Endothelial cell of umbilical vein (primary cell): ENCODE measurements around the gene RGS1. TPM values are rescaled to one million over a fixed set of nuclear protein-coding genes. Genes with fewer than 3 reads are reported as not detected.

Experiments
- BruUV-seq: library from RNA; stranded (reverse); fragments of 400-500 nt; replicated peaks from 2 replicates; lab custom pipeline; 2021; lab: Mats Ljungman, UMichigan
- CTCF ChIA-PET: fragments of 300-600, 350-600 bp; sonication (Branson Sonifier 250); formaldehyde crosslinking; loops from one replicate; lab custom pipeline; 2021; ENCODE audit warnings: antibody characterized with exemption, inconsistent platforms; lab: Charles Lee
- POLR2A ChIA-PET: fragments of 300-600, 350-600 bp; sonication (Branson Sonifier 250); formaldehyde crosslinking; loops from one replicate; lab custom pipeline; 2021; ENCODE audit warnings: antibody characterized with exemption, inconsistent platforms; lab: Charles Lee
- DNase-seq: peaks from one replicate; pipeline ENCODE4 v3.0.0-alpha.2; 2011; ENCODE audit warnings: low read depth, low spot score
- FAIRE-seq: peaks from 2 replicates; lab custom pipeline; 2011; peaks lifted over from hg19 to GRCh38; lab: Jason Lieb, UNC
- H2AFZ ChIP-seq: 2 replicates; pipeline ENCODE4 v1.6.0; 2012; ENCODE audit warnings: low read depth, low read length, control low read depth, inconsistent platforms
- H3K27ac ChIP-seq: 2 replicates; pipeline ENCODE4 v1.5.1; 2011; ENCODE audit warnings: low read depth, mild to moderate bottlenecking, control low read depth, low read length, moderate library complexity; ENCODE audit not compliant: insufficient read depth
- H3K27me3 ChIP-seq, 2 experiments: 2 replicates each; pipeline versions ENCODE4 v1.6.0 to v1.6.1; 2011; ENCODE audit warnings: low read length in 2 of 2, mixed read lengths in 1 of 2; ENCODE audit not compliant: control insufficient read depth in 2 of 2, insufficient read depth in 2 of 2
- H3K36me3 ChIP-seq, 2 experiments: 2 replicates in 1 of 2; 3 replicates in 1 of 2; pipeline ENCODE4 v1.5.1; 2011; ENCODE audit warnings: low read length in 2 of 2, mild to moderate bottlenecking in 1 of 2, moderate library complexity in 1 of 2; ENCODE audit not compliant: control insufficient read depth in 2 of 2, insufficient read depth in 2 of 2; ENCODE audit errors: extremely low read depth in 1 of 2
- H3K4me1 ChIP-seq: 3 replicates; pipeline ENCODE4 v1.5.1; 2011; ENCODE audit warnings: mild to moderate bottlenecking, low read length; ENCODE audit not compliant: control insufficient read depth, insufficient read depth; ENCODE audit errors: extremely low read depth
- H3K4me2 ChIP-seq: 2 replicates; pipeline ENCODE4 v1.6.1; 2011; ENCODE audit warnings: low read length, control low read depth, mixed read lengths; ENCODE audit not compliant: insufficient read depth
- H3K4me3 ChIP-seq, 3 experiments: fragments of 200-600 bp in 1 of 3; sonication (generic), shearing (Covaris generic) in 1 of 3; replicated peaks in 1 of 3; 2 replicates each; pipeline ENCODE4 v1.5.1; 2011 to 2016; ENCODE audit warnings: control low read depth in 3 of 3, low read length in 3 of 3, mild to moderate bottlenecking in 2 of 3, inconsistent platforms in 1 of 3, low read depth in 1 of 3, moderate library complexity in 1 of 3; ENCODE audit not compliant: insufficient read depth in 1 of 3
- H3K79me2 ChIP-seq: 2 replicates; pipeline ENCODE4 v1.6.0; 2012; ENCODE audit warnings: low read length, inconsistent platforms; ENCODE audit not compliant: control insufficient read depth, insufficient read depth
- H3K9ac ChIP-seq: replicated peaks from 2 replicates; pipeline ENCODE3; 2011; ENCODE audit warnings: low read length, control low read depth; ENCODE audit not compliant: insufficient read depth; ENCODE audit errors: extremely low read depth
- H3K9me1 ChIP-seq: replicated peaks from 3 replicates; pipeline ENCODE4 v1.6.0; 2011; ENCODE audit warnings: mild to moderate bottlenecking, low read length; ENCODE audit not compliant: control insufficient read depth, insufficient read depth; ENCODE audit errors: extremely low read depth
- H3K9me3 ChIP-seq: replicated peaks from 2 replicates; pipeline ENCODE4 v1.5.1; 2012; ENCODE audit warnings: low read length, inconsistent platforms; ENCODE audit not compliant: control insufficient read depth, insufficient read depth
- H4K20me1 ChIP-seq: replicated peaks from 2 replicates; pipeline ENCODE3; 2011; ENCODE audit warnings: mild to moderate bottlenecking, low read length; ENCODE audit not compliant: control insufficient read depth, insufficient read depth; ENCODE audit errors: extremely low read depth
- CTCF ChIP-seq, 2 donors: IDR thresholded peaks; 1 replicate in 1 of 2; 2 replicates in 1 of 2; pipeline ENCODE4 v1.5.1; 2011; ENCODE audit warnings: low read length in 2 of 2, mild to moderate bottlenecking in 2 of 2, moderate library complexity in 2 of 2, control low read depth in 1 of 2, inconsistent platforms in 1 of 2, low read depth in 1 of 2; ENCODE audit not compliant: insufficient read depth in 1 of 2; ENCODE audit errors: extremely low read depth in 1 of 2
- EZH2 ChIP-seq: IDR thresholded peaks from 2 replicates; pipeline ENCODE4 v1.6.1; 2012; ENCODE audit warnings: borderline replicate concordance, low read depth, mild to moderate bottlenecking, moderate library complexity, low read length, inconsistent platforms; ENCODE audit not compliant: severe bottlenecking
- FOS ChIP-seq: IDR thresholded peaks from 2 replicates; pipeline ENCODE4 v1.6.1; 2011; ENCODE audit warnings: mild to moderate bottlenecking, low read length, moderate library complexity, borderline replicate concordance; ENCODE audit not compliant: insufficient read depth
- GATA2 ChIP-seq: IDR thresholded peaks from 2 replicates; pipeline ENCODE4 v1.7.0; 2011; ENCODE audit warnings: low read depth, mild to moderate bottlenecking, moderate library complexity, mixed read lengths, low read length; ENCODE audit not compliant: insufficient read length, insufficient read depth
- JUN ChIP-seq: IDR thresholded peaks from 2 replicates; pipeline ENCODE4 v1.6.1; 2011; ENCODE audit warnings: borderline replicate concordance, low read depth; ENCODE audit not compliant: insufficient read length, insufficient read depth
- MAX ChIP-seq: IDR thresholded peaks from 2 replicates; pipeline ENCODE4 v1.6.1; 2011; ENCODE audit not compliant: insufficient read depth, insufficient read length
- MYC ChIP-seq: IDR thresholded peaks from one replicate; pipeline ENCODE4 v1.6.1; 2011; ENCODE audit warnings: mild to moderate bottlenecking, low read depth, low read length
- POLR2A ChIP-seq: IDR thresholded peaks from 2 replicates; pipeline ENCODE4 v1.6.1; 2012; ENCODE audit warnings: low read depth, mild to moderate bottlenecking, control low read depth, low read length
- POLR2AphosphoS5 ChIP-seq: IDR thresholded peaks from 2 replicates; pipeline ENCODE4 v1.6.1; 2012; ENCODE audit warnings: low read depth, mild to moderate bottlenecking, control low read depth, low read length, moderate library complexity; ENCODE audit not compliant: insufficient read depth
- dilution Hi-C: fragments of 300-500 bp; cut with MboI; formaldehyde crosslinking; loops from one replicate; pipeline ENCODE4 v1.15.0; 2019; ENCODE audit warnings: low sequenced_read_pairs; ENCODE audit not compliant: extremely low pct_ligation_motif_present
- intact Hi-C: fragments of 100-400 bp; cut with micrococcal nuclease; formaldehyde crosslinking; loops from one replicate; pipeline ENCODE4 v1.10.0; 2022
- polyA plus RNA-seq, 4 experiments: library from polyadenylated mRNA; depleted of rRNA in 3 of 4; stranded (reverse) in 3 of 4; unstranded in 1 of 4; fragments of >200 nt; gene quantifications; 2 replicates each; pipeline versions ENCODE4 v1.2.1 to v1.2.3, GENCODE V29; 2011 to 2012; ENCODE audit warnings: missing spikeins in 1 of 4
- total RNA-seq: library from RNA; stranded (reverse); gene quantifications from 2 replicates; pipeline ENCODE4 v1.2.3, GENCODE V29; 2021

Gene RGS1
- total and polyA plus RNA-seq, 2 donors (not counting 3 experiments of a cell fraction or from before 2014, with no cell fraction given): not detected

- dilution Hi-C loops: no loop called here
- POLR2A ChIA-PET: no interaction called here
- TF ChIP-seq POLR2AphosphoS5: no peak
- no peak for TF ChIP-seq GATA2
- no peak for TF ChIP-seq EZH2
- TF ChIP-seq CTCF (IDR thresholded peaks at IDR 0.05; ENCODE audit: extremely low read depth in 1 of 2, insufficient read depth in 1 of 2, low read depth in 1 of 2, low read length in 2 of 2): no peak
- no peak for TF ChIP-seq POLR2A
- no peak for TF ChIP-seq JUN
- no peak for TF ChIP-seq MAX
- TF ChIP-seq MYC: no peak
- no peak for TF ChIP-seq FOS
Observed at GRCh38 chr1:192620071-192620635, 44.6 kb downstream of the RGS1 start.

More at GRCh38 chr1:192620071-192620635, 44.6 kb downstream of the RGS1 start:
- DNase-seq (no peak), FAIRE-seq (no peak)
- Histone ChIP-seq H3K9ac (no peak overlapping the region), H4K20me1 (no peaks in the 10 kb centered on the region), H3K27me3 (no peaks in the 10 kb centered on the region), H3K4me3 (no peak overlapping the region), H3K9me1 (no peaks in the 10 kb centered on the region), H3K79me2 (no peaks in the 10 kb centered on the region), H3K4me2 (no peak overlapping the region), H3K9me3 (no peaks in the 10 kb centered on the region), H3K27ac (no peak overlapping the region), H3K36me3 (no peaks in the 10 kb centered on the region), H3K4me1 (peaks cover 2% of the 10 kb centered on the region), H2AFZ (no peak overlapping the region)
- intact Hi-C loops: no loop called here
- CTCF ChIA-PET: interaction anchor here (0.9 to 1.9 kb wide), 3 partner anchors 9 to 146 kb away, joined by 3 to 8 read pairs (median 3); no protein-coding TSS in a partner anchor
- no TSS peak for BruUV-seq
